ENCODE data around the gene GRIN3A.

GRIN3A gene

DNA sequence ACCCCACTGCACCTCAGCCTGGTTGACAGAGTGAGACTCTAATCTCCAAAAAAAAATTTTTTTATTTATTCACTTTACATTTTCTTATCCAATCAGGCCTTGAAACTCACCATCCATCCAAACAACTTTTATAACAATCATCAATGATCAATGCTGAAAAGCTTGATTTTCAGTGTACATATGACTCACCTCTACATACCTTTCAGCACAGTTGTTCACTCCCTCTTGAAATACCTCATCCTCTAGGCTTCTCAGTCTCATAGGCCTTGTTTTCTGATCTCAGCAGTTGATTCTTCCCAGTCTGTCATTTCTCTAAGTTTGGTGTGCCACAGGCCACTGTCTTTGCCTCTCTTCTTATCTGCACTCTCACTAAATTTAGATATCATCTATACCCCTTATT is 36.2 kb downstream of the GRIN3A start:
- DNase-seq: no peak

- DNase-seq: no peak
These were observed 44.7 kb downstream of the GRIN3A start for GRCh38 chr9:101693546-101694336.

DNA sequence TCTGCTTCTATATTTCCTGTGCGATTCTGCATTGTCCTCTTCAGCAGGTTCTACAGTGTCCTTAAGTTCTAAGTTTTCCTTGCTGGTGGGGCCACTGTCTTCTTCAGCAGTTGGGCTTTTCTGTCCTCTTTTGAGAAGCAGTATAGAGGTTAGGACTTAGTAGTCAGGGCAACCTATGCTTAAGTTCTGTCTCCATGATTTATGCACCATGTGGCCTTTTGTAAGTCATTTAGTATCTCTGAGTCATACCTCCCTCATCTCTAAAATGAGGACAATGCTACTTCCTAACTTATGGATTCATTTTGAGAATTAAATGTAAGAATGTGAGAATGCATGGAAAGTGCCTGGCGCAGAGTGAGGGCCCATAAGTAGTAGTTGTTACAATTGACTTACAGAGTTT is 46.8 kb downstream of the GRIN3A start:
- no peak for DNase-seq

DNA sequence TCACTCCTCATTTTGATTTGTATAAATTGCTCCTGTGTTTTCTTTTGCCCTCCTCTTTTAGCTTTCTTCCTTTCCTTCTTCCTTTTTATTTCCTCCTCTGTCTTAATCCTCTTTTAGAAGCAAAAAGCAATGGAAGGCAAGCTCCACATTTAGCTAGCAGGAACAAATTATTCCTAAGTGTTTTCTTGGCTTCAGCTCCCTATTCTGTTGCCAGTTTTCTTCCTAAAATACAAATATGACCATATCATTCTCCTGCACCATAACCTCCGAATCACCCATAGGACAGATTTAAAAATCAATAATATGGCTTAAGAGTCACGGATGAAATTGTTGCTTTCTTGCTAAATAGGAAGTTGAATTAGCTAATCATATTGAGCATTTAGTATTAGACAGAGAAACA is 49.4 kb downstream of the GRIN3A start:
- no peak for DNase-seq

- no peak for DNase-seq
These were observed 53.8 kb downstream of the GRIN3A start for GRCh38 chr9:101684665-101685064.

GRCh38 chr9:101683236-101683635 is 55.2 kb downstream of the GRIN3A start:
- DNase-seq: no peak

GRCh38 chr9:101677861-101678260 is 60.6 kb downstream of the GRIN3A start:
- DNase-seq: no peak

DNA sequence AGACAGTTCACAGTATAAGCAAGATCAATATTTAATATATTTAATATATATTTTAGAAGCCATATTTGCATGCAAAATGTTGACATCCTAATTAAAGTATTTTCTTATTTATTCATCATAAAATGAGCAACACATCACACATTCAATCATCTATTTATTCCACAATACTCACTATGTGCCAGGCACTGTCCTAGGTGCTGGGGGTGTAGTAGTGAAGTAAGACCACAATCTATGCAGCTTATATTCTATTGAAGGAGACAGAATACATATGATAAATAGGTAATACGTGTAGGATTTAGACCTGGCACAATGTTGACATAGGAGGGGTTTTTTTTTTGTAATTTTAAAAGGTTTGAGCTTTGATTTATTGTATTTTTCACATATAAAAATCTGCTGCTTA is 63.1 kb downstream of the GRIN3A start:
- no peak for DNase-seq

- DNase-seq: no peak
These were observed 64.3 kb downstream of the GRIN3A start for GRCh38 chr9:101674165-101674564.

DNA sequence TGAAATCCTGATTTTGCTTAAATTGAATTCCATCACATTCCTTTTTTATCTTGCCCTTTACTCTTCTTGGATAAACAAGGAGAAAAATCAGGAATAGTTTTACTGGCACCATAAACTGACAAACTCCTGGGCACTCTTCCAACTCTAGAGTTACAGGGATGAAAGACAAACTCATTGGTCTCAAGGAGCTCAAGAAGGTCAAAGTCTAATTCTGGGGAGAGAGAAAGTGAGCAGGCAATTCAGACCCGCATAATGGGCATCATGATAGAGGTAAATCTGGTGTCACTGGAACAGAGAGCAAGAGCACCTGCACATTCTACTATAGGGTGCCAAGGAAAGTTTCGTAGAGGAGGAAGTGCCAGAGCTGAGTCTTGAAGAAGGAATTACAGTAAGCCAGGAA is 64.8 kb downstream of the GRIN3A start:
- no peak for DNase-seq

- no peak for DNase-seq
These were observed 66.9 kb downstream of the GRIN3A start for GRCh38 chr9:101671567-101671966.

- no peak for DNase-seq
These were observed 70.0 kb downstream of the GRIN3A start for GRCh38 chr9:101668421-101668820.

- no peak for DNase-seq
These were observed 74.0 kb downstream of the GRIN3A start for GRCh38 chr9:101664453-101664852.

DNA sequence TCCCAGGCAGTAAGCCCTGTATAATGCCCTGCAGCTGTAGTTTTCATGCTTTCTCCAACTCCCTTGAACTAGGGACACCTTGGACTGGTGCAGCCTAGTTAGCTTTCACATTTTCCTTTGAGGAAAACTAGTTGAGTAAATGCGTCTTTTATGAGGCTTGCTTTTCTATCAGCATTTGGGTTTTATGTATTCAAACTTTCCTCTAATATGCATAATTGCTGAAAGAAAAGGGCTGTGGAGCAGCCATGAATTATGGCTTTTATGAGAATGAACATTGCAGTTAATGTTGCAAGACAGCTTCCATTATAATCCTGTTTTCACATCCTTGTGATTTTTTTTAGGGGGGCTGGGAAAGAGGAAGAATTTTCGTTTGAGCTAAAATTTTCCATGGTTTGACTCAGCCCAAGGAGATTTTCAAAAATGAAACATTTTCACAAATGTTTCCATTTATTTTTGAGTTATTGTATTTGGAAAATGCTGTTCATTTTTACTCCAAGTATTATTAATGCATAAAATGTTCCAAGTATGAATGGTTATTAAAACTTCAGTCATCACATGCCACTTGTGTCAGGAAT is 85.8 kb downstream of the GRIN3A start:
- DNase-seq: no peak

- DNase-seq: no peak
These were observed 88.3 kb downstream of the GRIN3A start for GRCh38 chr9:101650142-101650541.

GRCh38 chr9:101648493-101648892 is 90.0 kb downstream of the GRIN3A start:
- no peak for DNase-seq

DNA sequence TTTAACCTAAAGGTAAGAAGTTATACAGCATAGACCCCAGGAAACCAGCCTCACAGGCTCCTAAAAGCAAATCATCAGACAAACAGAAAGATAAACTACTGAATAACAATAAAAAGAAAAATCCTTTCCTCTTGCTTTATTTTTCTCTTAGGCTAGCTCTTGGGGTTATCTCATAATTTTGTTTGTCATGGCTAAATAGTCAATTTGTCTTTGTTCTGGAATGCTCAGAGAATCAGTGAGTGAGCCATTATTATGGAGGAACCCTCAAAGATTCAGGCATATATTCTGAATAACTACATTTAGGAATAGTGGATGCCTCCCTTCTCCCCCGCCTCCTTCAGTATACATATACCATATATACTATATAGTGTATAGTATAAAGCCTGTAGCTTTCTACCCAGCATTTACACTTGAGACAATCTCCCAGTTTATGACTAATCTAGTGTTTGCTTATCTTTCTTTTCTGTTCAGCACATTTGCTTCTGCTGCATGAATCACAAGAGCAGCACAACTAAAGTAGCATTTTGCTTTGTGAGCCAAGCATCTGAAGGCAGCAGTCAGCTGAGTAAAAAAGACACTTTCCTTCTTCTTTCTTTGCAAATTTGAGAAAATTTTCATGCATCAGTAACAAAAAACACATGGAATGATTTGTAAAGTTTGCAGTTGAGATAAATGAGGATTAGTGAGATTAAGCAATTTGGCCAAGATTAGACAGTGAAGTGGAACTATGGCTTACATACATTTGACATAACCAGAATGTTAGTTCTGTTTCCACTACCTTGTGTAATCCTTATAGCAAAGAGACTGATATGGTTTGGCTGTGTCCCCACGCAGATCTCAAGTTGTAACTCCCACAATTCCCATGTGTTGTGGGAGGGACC is 98.4 kb downstream of the GRIN3A start:
- no peak for DNase-seq

DNA sequence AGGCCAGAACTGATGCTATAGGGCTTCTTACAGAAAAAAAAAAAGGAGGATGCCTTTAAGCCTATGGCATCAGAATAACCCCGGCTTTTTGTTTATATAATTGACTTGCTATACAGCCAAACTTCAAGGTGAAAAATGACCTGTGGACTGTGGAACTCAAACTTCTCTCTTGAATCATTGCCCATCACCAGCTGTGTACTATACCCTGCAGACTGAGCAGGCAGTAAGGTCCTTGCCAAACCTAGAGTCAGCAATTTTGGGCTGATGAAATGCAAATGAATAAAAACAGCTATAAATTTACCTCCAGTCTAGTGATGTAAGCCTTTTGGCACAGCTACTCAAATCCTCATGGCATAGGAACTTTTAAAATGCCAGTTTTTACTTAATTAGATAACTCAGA is 99.1 kb downstream of the GRIN3A start:
- no peak for DNase-seq

- DNase-seq: no peak
These were observed 102.2 kb downstream of the GRIN3A start for GRCh38 chr9:101636247-101636646.

DNA sequence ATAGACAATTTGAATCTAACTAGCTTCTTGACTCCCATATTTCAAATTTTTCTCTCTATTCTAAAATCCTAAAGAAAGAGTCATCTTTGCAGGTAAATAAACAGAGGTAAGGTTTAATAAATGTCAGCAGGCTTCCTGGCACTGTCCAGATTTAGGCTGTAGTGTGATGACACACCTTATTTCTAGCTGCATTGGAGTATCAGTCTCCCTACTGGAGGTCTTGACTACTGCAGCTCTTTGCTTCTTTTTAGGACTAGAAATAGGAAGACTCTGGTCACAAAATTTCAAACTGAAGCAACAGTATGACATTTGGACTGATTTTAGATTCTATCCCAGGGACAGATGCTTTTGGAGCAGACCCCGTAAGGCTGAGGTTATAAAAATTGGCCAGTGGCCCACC is 103.0 kb downstream of the GRIN3A start:
- DNase-seq: no peak

DNA sequence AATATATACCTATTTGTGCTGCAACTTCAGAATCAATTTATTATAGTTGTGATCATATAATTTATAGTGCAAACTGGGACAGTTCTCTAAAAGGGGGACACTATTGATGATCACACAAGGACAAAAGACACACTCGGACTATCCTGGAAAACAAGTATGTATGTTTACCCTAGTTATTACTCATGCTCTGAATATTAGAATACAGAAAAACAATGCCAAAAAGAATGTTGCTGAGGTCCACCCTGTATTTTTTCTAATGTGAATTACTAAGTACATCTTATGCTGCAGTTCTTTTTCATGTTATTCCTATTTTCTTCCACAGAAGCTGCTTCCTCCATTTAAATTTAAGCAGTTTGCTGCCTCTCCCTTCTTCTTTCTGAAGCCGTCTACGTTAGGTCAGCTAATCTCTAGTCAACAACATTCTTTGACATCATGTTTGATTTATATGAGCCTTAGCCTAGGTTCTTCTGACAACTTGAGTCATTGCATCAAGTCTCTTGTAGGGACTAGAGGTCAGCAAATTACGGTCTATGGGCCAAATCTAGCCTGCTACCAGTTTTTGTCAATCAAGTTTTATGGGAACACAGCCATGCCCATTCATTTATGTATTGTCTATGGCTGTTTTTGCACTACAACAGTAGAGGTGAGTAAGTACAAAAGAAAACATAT is 103.6 kb downstream of the GRIN3A start:
- DNase-seq: no peak

DNA sequence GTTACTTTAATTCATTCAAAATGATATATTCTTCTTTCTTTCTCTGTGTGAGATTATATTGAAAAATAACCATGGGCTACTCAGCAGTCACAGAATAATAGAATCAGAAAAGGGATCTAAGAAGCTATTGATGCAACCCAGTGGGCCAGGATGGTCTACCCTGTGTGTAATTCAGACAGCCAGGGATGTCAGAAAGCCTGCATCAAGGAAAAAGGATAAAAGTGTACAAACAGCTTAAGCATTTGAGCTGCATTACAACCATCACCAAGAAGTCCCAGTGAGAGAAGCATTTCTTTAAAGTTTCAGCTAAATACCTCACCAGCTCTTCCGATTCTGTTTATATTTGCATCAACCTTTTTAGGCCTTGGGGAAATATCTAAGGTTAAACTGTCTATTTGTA is 105.8 kb downstream of the GRIN3A start:
- no peak for DNase-seq

- DNase-seq: no peak
These were observed 106.6 kb downstream of the GRIN3A start for GRCh38 chr9:101631892-101632291.

Data from stimulated activated CD4-positive, alpha-beta T cell treated with anti-CD3 and anti-CD28 coated beads, Interleukin-12 subunit alpha, Interleukin-12 subunit beta, amount 100 ng/mL, for 4 hours (primary cell).